NCI-H510A (cell line): ENCODE measurements around the gene LUZP2.
"Not testable (repeated sequence)": the region's sequence is repeated elsewhere in the genome, so short reads cannot be mapped to it uniquely, and the experiment has no call there.

Source experiments
- DNase-seq: peaks from one replicate; lab custom pipeline; 2025; lab: John Stamatoyannopoulos, UW

LUZP2 gene

GRCh38 chr11:24820541-24820940, 323.7 kb downstream of the LUZP2 start:
- DNase-seq: no peak

DNA sequence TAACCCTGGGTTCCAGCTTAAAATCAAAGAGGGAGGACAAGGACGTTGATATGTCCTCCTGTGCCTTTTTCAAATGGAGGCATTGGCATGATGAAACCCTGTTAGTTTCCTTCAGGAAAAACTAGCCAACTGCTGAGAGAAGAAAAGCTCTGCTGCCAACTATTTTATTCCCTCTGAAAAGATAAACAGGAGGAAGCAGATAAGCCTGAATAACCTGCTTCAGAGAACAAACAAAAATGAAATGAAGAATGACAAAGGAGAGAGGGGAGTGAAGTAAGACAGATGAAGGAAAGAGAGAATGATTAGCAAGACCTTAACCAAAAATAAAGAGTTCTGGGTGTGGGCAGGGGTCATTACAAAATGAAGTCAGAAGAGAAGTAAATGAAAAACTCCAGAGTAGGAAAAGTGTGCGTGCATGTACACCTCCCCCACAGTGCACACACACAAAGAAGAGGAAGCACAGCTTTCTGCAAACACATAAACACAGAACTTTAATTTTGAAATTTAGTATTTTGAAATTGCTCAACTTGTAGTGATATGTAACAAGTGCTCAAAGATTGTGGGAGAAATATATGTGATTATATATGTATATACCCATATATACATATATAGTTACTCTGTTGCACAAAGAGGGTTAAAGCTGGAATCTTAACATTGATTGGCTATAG, 332.2 kb downstream of the LUZP2 start:
- no peak for DNase-seq

DNA sequence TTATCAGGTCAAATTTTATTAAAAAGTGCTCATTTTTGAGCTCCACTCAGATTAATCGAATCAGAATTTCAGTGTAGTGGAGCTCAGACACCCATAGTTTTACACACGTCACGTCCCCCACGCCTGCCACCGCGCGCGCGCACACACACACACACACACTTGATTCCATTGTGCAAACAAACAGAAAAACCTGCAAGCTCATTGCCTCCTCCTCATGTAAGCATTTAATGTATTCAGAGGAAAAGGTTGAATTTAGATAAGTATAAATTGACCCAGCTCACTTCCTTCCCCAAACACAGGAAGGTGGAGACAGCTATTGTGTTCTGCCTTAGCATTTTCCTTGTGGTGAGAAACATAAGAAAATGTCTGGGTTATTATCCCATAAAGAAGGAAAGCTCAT, 336.7 kb downstream of the LUZP2 start:
- DNase-seq: no peak

DNA sequence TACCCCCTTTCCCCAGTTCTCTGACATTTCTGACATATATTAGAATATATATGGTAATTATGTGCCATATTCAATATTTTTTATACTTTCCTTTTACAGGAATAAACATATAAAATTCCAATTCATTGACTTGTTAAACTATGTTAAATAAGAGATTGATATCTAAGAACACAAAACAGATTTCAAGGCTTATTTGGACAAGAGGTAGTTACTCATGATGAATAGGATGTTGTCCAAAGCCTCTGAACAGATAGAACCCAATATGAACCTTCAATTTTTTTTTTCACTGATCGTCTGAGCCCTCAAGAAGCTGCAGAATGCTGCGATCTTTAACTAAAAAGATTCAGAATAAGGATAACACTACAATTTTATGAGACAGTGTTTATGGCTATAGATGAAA, 340.3 kb downstream of the LUZP2 start:
- no peak for DNase-seq

DNA sequence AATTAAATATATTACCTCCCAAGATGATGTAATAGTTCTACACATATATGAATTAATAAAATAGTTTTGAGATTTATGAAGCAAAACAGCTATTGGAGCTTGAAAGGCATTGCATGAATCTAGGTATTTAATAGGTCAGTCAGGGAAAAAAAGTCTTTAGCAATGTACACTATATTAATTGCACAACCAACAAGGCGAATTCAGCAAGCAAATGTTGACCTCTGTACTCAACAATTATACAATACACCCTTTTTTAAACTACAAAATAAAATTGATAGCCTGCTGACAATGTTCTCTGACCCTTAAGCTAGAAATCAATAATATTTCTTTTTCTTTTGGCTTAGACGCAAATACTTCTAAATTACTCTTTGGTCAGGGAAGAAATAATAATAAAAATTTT, 345.5 kb downstream of the LUZP2 start:
- DNase-seq: no peak

DNA sequence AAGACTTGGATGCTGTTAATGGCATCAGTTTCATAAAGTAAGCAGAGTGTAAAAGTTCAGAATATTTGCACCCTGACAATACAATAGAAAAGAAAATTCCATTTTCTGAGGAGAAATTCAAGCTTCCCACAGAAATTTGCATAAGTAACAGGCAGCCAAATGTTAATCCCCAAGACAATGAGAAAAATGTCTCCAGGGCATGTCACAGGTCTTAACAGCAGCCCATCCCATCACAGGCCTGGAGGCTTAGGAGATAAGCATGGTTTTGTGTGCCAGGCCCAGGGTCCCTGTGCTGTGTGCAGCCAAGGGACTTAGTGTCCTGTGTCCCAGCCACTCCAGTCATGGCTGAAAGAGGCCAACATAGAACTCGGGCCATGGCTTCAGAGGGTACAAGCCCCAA, 347.6 kb downstream of the LUZP2 start:
- no peak for DNase-seq

GRCh38 chr11:24848857-24849256, 352.0 kb downstream of the LUZP2 start:
- DNase-seq: no peak

DNA sequence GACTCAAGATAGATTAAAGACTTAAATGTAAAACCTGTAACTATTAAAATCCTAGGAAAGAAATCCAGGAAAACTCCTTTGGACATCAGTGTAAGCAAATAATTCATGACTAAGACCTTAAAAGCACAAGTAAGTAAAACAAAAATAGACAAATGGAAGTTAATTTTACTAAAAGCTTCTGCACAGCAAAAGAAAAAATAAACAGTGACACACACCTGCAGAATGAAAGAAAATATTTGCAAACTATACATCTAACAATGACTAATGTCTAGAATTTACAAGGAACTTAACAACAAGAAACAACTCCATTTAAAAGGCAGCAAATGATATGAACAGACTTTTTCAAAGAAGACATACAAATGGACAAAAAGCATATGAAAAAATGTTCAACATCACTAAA, 359.1 kb downstream of the LUZP2 start:
- DNase-seq: no peak

DNA sequence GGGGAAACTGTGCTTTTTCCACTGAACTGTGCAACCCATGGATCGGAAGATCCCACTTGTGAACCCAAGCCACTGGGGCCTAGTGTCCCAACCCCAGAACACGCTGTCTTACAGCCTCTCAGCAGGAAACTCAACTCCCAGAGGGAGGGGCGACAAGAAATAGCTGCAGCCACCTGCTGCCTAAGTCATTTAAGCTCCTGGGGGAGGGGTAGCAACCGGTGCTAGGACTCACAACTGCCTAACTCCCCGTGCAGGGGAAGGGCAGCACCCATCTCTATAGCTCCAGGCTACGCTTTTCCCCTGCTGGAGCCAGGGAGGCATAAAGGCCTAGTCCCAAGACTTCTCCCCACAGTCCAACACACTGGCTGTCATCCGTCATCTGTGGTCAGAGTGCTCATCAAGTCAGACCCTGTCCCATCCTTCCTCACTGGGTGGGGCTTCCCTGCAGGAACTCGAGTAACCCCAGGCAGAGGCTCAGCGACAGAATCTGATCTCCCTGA, 363.0 kb downstream of the LUZP2 start:
- no peak for DNase-seq

DNA sequence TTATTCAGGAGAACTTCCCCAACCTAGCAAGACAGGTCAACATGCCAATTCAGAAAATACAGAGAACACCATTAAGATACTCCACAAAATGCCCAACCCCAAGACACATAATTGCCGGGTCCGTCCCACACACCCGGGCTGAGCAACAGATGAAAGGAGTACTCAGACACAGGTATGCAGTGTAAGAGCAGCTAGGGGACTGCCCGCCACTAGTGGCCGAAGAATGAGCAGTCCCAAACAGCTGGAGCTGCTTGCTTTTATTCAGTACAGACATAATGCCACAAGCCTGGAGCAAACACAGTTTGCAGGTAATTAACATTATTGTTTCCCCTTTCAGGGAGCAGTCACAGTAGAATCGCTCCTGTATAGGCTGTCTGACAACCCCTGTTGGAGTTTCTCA, 364.6 kb downstream of the LUZP2 start:
- no peak for DNase-seq

DNA sequence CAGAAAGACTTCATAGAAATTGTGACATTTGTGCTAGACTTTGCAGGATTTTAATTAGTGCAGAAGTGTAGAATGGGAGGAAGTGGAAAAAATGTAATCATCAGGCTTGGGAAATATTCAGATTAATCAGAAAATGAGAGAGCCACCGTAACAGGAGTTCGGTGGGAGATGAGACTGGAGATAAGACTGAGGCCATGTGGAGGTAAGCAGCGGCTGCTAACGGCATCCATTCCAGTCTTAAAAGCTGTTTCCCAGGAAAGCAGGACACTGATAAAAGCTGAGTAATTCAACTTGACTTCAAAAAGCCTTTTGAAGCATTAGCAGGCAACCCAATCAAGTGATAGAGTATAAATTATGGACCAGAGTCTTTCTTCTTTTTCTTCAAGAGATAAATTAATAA, 369.9 kb downstream of the LUZP2 start:
- DNase-seq: no peak

DNA sequence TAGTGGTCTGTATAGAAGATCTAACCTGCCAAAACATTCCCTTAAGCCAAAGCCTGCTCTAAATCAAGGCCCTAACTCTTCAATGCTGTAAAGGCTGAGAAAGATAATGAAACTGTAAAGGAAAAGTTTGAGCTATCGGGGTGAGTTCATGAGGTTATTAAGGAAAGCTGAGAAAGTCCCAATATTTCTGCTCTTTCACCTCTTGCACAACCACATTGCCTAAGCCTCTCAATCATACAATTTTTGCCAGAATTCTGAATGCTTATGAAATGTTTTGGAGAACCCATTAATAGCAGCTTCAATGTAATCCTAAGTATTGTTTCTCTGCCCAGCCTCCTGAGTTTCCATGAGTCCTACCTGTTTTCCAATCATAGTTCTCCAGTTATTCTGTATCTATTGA, 373.2 kb downstream of the LUZP2 start:
- DNase-seq: no peak

DNA sequence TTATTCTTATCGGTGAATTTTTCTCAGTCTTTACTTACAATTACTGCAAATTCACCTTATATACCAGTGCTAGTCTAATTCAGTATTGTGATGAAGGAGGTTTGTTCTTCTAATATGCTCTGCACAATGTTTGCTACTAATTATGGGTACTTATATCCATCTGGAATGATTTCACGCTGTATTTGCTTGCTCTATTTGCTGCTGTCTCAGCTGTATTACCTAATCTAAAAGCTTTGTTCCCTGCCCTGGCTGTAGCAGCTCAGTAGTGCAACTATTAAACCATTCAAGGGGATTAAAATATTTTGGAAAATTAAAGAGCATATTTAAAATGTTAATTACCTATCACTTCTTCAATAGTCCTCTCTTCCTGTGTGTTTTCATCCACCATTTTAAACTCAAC, 375.3 kb downstream of the LUZP2 start:
- DNase-seq: no peak

DNA sequence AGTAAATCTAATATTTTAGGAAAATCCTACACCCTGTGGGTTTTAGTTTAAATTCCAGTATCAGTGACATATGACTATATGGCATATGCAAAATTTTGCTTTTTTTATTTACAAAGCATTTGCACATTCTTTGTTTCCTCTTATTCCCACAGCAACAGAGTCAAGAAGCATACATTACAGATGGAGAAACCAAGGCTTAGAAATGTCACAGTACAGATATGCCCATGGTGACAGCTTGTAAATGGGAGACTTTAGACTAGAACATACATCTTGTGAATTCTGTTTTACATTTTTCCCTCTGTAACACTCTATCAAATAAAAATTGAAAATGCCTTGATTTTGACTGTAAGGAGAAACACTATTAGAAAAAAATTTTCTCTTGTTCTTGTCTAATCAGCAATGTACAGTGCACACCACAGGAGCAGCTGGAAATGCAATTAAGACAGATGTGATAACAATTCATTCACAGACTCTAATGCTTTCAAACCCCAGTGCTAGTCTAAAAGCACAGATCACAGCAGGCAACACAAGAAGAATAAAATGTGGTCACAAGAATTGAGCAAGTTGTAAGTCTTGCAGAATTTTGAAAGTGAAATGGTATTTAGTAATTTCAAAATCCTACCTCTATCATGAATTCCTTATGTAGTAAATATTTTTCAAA, 375.9 kb downstream of the LUZP2 start:
- DNase-seq: no peak

DNA sequence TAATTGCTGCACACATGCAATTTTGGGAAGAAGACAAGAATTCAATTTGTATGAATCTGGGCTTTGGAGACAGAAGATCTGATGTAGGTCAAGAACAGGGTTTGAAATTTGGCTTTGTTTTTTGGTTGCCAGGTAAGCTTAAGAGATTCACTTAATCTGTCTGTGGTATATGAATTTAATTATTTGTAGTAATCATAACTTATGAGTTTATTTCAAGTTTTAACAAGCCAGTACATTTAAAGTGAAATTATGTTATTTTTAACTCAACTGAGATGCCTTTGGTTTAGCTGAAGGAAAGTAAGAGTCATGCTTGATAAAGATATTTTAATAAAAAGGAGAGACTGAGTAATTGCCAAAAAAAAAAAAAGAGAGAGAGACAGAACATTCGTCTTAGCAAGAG, 384.1 kb downstream of the LUZP2 start:
- DNase-seq: no peak

DNA sequence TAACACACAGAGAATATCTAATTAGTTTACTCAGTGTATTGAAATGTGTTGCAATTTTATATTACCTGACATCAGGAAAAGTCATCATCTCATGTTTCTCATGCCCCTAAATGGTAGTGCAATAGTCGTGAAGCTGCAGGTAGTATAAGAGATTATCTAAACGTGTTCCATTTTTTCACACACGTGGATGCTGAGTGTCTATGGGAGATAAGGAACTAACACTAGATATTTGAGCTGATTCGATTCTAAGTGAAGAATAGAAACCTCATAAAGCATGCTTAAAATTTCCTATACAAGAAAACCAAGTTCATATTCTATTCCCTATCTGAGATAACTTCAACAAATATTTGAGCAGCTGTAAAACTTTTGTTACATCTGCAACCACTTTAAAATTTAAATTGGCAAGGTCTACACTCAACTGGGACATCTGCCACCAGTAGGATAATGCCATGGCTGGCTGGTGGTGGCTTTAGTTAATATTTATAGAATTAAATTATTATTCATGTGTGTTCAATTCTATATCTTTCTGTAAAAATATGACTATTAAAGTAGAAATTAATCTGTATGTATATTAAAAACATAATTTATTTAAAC, 388.8 kb downstream of the LUZP2 start:
- no peak for DNase-seq

- no peak for DNase-seq
Observed at GRCh38 chr11:24886880-24887619, 390.2 kb downstream of the LUZP2 start.

GRCh38 chr11:24890426-24890825, 393.6 kb downstream of the LUZP2 start:
- DNase-seq: no peak

GRCh38 chr11:24891845-24892492, 395.1 kb downstream of the LUZP2 start:
- not testable (repeated sequence) for DNase-seq

DNA sequence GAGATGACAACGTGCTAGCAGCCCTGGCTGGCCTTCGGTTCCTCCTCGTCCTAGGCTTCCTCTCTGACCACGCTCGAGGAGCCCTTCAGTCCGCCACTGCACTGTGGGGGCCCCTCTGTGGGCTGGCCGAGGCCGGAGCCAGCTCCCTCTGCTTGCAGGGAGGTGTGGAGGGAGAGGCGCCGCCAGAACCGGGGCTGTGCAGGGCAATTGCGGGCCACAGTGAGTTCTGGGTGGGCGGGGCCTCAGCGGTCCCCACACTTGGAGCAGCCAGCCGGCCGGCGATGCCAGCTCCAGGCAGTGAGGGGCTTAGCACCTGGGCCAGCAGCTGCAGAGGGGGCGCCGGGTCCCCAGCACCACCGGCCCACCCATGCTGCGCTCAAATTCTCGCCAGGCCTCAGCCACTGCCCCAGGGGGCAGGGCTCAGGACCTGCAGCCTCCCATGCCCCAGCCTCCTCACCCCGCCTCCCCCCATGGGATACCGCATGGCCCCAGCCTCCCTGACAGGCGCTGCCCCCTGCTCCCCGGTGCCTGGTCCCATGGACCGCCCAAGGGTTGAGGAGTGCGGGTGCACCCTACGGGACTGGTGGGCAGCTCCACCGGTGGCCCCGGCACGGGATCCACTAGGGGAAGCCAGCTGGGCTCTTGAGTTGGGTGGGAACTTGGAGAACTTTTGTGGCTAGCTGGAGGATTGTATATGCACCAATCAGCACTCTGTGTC, 399.4 kb downstream of the LUZP2 start:
- DNase-seq: no peak

DNA sequence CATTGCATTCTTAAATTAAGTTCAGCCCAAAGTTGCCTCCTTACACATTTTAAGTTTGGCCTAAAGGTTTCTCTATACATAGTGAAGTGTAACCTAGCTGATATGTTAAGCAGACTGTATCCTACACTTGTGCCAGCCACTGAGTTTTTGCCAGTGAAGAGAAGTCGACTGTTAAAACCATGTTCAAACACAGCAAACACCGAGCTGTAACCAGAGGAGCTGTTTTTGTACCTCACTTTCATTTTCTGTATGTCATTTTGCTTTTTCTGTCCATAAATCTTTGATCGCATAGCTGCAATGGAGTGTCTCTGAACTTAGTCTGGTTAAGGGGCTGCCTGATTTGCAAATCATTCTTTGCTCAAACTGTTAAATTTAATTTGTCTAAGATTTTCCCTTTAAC, 403.7 kb downstream of the LUZP2 start:
- no peak for DNase-seq
